Activated CD8-positive, alpha-beta T cell treated with anti-CD3 and anti-CD28 coated beads, Interleukin-2, amount 10 ng/mL, durations not matched to agents 7 days and 5 days (primary cell): Measurements from ENCODE around the gene NAA60. TPM values are rescaled to one million over a fixed set of nuclear protein-coding genes. Genes with fewer than 3 reads are reported as not detected.

Source experiments
- ATAC-seq: fragments of 150-1000 bp; cut with Tn5 transposase; one replicate; pipeline ENCODE4 v1.10.0; 2021; ENCODE audit warnings: moderate library complexity
- CTCF ChIA-PET: fragments of 350-600 bp; sonication (Branson Sonifier 250); formaldehyde crosslinking; loops from one replicate; lab custom pipeline; 2021; ENCODE audit warnings: antibody characterized with exemption; lab: Charles Lee
- POLR2A ChIA-PET: fragments of 350-600 bp; sonication (Branson Sonifier 250); formaldehyde crosslinking; loops from one replicate; lab custom pipeline; 2021; ENCODE audit warnings: antibody characterized with exemption; lab: Charles Lee
- DNase-seq: peaks from one replicate; pipeline ENCODE4 v3.0.0-alpha.2; 2020
- H3K27ac Mint-ChIP-seq: one replicate; pipeline ENCODE4 v1.8.0; 2021; ENCODE audit warnings: mild to moderate bottlenecking, mixed read lengths
- H3K27me3 Mint-ChIP-seq: one replicate; pipeline ENCODE4 v1.8.0; 2021; ENCODE audit warnings: low read depth, mixed read lengths
- H3K36me3 Mint-ChIP-seq: one replicate; pipeline ENCODE4 v1.8.0; 2021; ENCODE audit warnings: low read depth, mixed read lengths
- H3K4me1 Mint-ChIP-seq: one replicate; pipeline ENCODE4 v1.8.0; 2021; ENCODE audit warnings: low read depth, mixed read lengths
- H3K4me3 Mint-ChIP-seq: one replicate; pipeline ENCODE4 v1.8.0; 2021; ENCODE audit warnings: mild to moderate bottlenecking, mixed read lengths
- H3K9me3 Mint-ChIP-seq: one replicate; pipeline ENCODE4 v1.8.0; 2022; ENCODE audit warnings: mixed read lengths; ENCODE audit not compliant: insufficient read depth
- total RNA-seq, 2 experiments: library from RNA; stranded (reverse); gene quantifications; one replicate each; pipeline ENCODE4 v1.2.3, GENCODE V29; 2021

Gene NAA60
- total RNA-seq, 2 experiments from 2014 or later = 46.3 to 49.0 TPM

DNA sequence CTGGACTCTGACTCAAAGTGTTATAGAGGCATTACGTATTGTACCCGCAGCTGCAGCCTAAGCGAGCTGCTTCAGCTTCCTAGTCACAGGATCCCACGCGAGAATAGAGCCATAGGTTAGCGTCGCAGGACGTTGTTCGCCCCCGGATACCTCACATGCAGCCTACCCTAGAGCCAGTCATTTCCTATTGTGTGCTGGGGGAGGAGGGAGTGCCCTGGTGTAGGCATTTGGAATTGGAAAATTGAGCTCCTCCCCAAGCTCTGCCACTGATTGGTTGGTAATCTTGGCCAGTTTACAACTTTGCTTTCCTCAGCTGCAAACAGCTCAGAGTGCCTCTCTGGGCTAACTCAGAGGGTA lies 530 bp downstream of the NAA60 start:
- ATAC-seq (peak; percentile 75), DNase-seq (peak; percentile 64)
- Mint-ChIP-seq H3K27me3 (no peaks in the 10 kb centered on the region), H3K4me1 (peaks cover 22% of the 10 kb centered on the region), H3K27ac (peak overlapping the region; percentile 96), H3K9me3 (peaks cover 12% of the 10 kb centered on the region), H3K36me3 (peaks cover 52% of the 10 kb centered on the region), H3K4me3 (peak overlapping the region; percentile 95)
- CTCF ChIA-PET = interaction anchor here (0.9 to 1.8 kb wide), 7 partner anchors 11 to 294 kb away, joined by 3 to 8 read pairs (median 4); no protein-coding TSS in a partner anchor
- POLR2A ChIA-PET = interaction anchor here (0.7 to 2.4 kb wide), 10 partner anchors 9 to 234 kb away, joined by 3 to 26 read pairs (median 4); partner anchors contain the start of genes CLUAP1, ZNF174, ZNF263 and ZSCAN32

DNA sequence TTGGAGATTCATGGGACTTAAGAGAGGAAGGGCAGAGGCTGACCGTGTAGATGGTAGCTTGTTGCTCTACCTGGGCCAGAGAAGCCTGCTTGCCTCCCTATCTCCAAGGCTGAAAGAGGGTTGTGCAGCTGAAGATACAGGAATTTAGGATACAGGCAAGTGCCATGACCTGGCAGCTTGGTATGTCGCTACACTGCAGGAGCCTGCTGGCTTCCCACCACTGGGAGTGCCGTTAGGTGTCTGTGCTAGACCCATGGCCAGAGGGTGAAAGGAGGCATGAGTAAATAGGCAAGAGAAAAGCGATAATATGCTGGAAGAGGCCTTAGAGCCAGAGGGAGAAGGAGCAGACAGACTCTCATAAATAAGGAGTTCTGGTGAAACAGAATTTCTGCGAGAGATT lies 10.6 kb downstream of the NAA60 start:
- H3K36me3 Mint-ChIP-seq = peaks cover 26% of the 10 kb centered on the region
- no peak for DNase-seq
- ChIA-PET POLR2A (interaction anchor here (0.5 kb wide), 1 partner anchor 139 kb away, joined by 3 read pairs; no protein-coding TSS in a partner anchor), CTCF (interaction anchor here (1.2 kb wide), 1 partner anchor 23 kb away, joined by 3 read pairs; no protein-coding TSS in a partner anchor)
- no peak overlapping the region for H3K27ac Mint-ChIP-seq
- H3K27me3 Mint-ChIP-seq = no peaks in the 10 kb centered on the region
- H3K9me3 Mint-ChIP-seq = no peaks in the 10 kb centered on the region
- H3K4me1 Mint-ChIP-seq = peaks cover 29% of the 10 kb centered on the region
- H3K4me3 Mint-ChIP-seq = no peak overlapping the region
- no peak for ATAC-seq

DNA sequence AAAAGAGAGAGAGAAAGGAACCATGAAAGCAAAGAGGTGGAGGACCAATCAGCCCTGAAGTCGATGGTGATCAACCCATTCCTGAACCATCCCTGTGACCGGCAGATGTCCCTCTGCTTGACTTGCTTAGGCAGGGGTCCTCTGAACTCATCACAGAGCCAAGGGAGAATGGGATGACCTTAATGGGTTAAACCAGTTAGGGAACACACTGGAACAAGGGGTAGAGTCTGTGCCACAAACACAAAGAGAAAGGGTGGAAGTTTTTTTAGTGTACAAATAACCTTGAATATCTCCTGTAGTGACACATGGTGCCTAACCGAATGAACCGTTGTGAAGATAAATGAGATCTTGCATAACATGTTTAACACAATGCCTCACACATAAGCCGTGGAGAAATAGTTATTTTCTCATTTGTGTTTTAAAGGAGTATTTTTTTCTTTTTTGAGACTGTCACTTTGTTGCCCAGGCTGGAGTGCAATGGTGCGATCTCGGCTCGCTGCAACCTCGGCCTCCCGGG lies 11.2 kb downstream of the NAA60 start:
- H3K27me3 Mint-ChIP-seq = no peaks in the 10 kb centered on the region
- peaks cover 25% of the 10 kb centered on the region for H3K36me3 Mint-ChIP-seq
- H3K27ac Mint-ChIP-seq = no peak overlapping the region
- CTCF ChIA-PET = interaction anchor here (1.2 kb wide), 1 partner anchor 23 kb away, joined by 3 read pairs; no protein-coding TSS in a partner anchor
- H3K9me3 Mint-ChIP-seq = no peaks in the 10 kb centered on the region
- peaks cover 35% of the 10 kb centered on the region for H3K4me1 Mint-ChIP-seq
- POLR2A ChIA-PET = interaction anchor here (0.5 kb wide), 1 partner anchor 138 kb away, joined by 3 read pairs; no protein-coding TSS in a partner anchor
- H3K4me3 Mint-ChIP-seq = no peak overlapping the region
- no peak for DNase-seq
- ATAC-seq = no peak

DNA sequence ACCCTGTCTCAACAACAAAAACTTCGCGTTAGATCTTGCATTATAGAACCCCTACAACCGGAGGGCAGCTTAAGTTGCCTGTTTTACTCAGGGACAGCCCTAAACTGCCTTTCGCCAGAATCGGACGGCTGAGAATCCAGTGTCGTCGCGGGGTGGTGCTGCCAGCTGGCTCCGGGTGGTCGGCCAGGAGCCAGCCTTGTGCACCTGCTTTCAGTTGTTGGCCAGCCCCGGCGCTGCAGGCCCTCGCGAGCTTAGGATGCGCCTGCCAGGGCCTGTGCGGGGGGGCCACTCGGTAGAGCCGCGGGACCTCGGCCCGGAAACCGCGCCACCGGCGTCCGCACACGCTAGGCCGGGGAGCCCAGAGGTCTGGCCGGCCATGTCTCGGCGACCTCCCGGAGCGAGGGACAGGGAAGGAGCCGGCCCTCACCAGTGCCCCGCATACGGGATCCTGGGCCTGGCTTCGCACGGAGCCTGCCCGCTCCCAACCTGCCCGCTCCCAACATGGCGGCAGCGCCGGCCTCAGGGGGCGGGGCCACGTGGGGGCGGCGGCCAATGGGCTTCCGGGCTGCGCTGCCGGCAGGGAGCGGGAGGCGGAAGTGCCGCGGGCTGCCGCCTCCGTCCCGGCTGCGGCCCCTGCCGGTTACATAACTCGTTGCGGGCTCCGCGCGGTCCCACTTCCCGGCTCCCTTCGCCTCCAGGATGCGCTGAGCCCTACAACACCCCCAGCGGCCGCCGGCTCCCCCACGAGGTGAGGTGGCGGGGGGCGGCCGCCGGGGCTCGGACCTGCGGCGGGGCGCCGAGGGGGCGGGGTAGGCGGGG lies 14.2 kb downstream of the NAA60 start:
- ATAC-seq = peak; percentile 89
- H3K9me3 Mint-ChIP-seq = no peaks in the 10 kb centered on the region
- no peaks in the 10 kb centered on the region for H3K27me3 Mint-ChIP-seq
- ChIA-PET CTCF (interaction anchor here (0.7 to 1.2 kb wide), 8 partner anchors 9 to 399 kb away, joined by 3 to 8 read pairs (median 3); partner anchors contain the start of genes NAA60, ZNF174, ZNF213 and ZNF597), POLR2A (interaction anchor here (0.5 to 1.9 kb wide), 13 partner anchors 12 to 242 kb away, joined by 3 to 16 read pairs (median 4); partner anchors contain the start of genes CLUAP1, NAA60, ZNF174 and ZNF263)
- DNase-seq = peak; percentile 89
- H3K4me3 Mint-ChIP-seq = peak overlapping the region; percentile 80
- peaks cover 16% of the 10 kb centered on the region for H3K36me3 Mint-ChIP-seq
- H3K27ac Mint-ChIP-seq = peak overlapping the region; percentile 87
- H3K4me1 Mint-ChIP-seq = peaks cover 48% of the 10 kb centered on the region

DNA sequence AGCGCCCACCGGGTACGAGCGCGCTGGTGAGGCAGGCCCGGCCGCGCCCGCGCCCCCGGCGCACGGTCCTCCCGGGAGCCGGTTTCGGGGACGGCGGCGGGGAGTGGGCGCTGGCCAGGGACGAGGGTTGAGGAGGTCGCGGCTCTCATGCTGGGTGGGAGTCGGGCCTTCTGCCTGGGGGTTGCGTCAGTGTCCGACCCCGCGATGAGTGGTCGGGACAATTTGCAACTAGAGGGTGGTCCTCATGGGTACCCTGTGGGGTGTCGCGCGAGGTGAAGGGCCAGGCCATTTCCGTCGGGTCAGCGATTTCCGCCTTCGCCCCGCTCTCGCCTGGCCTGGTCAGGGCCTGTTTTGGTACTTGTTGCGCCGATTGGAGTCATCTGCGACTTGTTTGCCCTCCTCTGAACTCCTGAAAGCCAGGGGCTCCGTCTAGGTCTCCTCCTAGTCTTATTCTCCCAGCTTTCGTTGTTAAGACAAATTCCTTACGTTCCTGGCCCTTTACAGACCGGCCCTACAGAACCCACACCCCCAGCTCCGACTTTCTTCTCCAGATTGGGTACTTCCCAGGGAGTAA lies 14.9 kb downstream of the NAA60 start:
- Mint-ChIP-seq H3K4me3 (peak overlapping the region; percentile 73), H3K9me3 (no peaks in the 10 kb centered on the region), H3K4me1 (peaks cover 48% of the 10 kb centered on the region), H3K27me3 (no peaks in the 10 kb centered on the region), H3K36me3 (peaks cover 16% of the 10 kb centered on the region), H3K27ac (peak overlapping the region; percentile 73)
- ATAC-seq (no peak), DNase-seq (peak; percentile 30)
- ChIA-PET POLR2A (interaction anchor here (1.1 kb wide), 1 partner anchor 57 kb away, joined by 4 read pairs; the partner anchor contains the start of genes ZNF174 and ZSCAN32), CTCF (interaction anchor here (1.0 kb wide), 1 partner anchor 45 kb away, joined by 3 read pairs; no protein-coding TSS in a partner anchor)

DNA sequence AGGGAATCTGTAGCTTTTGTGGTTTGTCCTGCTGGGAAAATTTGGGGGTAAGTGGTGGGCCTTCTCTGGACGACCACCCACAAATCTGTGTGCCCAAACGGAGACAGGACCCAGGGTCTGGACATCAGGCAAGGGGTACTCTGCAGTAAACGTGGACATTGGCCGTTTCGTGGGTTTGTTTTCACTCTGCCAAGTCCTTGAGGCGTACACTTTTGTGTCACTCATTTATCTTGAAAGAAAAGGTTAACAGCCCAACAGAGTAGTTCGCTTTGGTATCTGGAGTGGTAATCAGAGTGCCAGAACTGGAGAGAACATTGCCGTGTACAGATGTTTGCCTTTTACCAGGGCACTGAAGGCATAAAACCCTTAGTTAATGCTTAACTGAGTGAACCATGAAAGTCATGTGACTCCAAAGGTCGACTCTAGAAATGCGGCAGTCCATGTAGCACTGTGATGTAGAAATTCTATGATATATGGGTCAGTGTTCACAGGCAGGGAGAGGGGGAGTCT lies 15.4 kb downstream of the NAA60 start:
- DNase-seq = peak; percentile 34
- ATAC-seq = peak; percentile 7
- ChIA-PET CTCF (interaction anchor here (1.0 to 1.6 kb wide), 2 partner anchors 45 to 270 kb away, joined by 3 read pairs; no protein-coding TSS in a partner anchor), POLR2A (interaction anchor here (1.1 to 1.7 kb wide), 2 partner anchors 58 to 176 kb away, joined by 4 read pairs; partner anchors contain the start of genes ZNF174 and ZSCAN32)
- Mint-ChIP-seq H3K4me1 (peaks cover 52% of the 10 kb centered on the region), H3K4me3 (peak overlapping the region; percentile 73), H3K9me3 (no peaks in the 10 kb centered on the region), H3K36me3 (peaks cover 16% of the 10 kb centered on the region), H3K27me3 (no peaks in the 10 kb centered on the region), H3K27ac (peak overlapping the region; percentile 73)

DNA sequence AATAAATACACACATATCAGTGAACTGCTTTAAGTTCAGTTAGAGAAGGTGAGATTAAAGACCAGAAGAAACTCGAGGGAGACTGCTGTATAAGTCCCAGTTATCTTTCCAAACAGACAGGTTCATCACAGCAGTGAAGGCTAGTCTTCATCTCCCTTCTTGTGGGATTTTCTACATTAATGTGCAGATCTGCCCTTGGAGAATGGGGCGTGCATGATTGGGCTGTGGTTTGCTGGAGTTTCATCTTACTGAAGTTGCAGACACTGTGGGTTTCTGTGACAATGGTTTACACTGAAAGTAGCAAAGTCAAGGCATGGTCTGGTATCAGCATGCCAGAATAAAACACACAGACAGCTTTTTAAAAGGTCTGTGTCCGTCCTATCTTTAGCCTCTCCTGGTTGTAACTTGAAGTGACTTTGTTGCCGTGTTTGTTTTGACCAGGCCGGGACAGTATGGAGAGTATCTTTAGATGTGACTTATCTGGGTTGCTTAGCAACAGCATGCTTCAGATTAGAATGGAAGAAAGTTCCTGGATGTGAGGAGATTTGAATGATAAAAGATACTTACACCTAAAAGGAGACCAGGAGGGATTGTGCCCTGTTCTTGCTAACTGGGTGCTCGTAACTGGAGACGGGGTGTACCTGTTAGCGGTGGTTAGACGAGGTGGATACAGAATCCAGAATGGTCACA lies 16.1 kb downstream of the NAA60 start:
- DNase-seq = peak; percentile 57
- CTCF ChIA-PET = interaction anchor here (0.7 to 1.6 kb wide), 3 partner anchors 271 to 330 kb away, joined by 3 to 4 read pairs (median 3); no protein-coding TSS in a partner anchor
- H3K9me3 Mint-ChIP-seq = no peaks in the 10 kb centered on the region
- H3K4me1 Mint-ChIP-seq = peaks cover 59% of the 10 kb centered on the region
- H3K27ac Mint-ChIP-seq = peak overlapping the region; percentile 73
- ATAC-seq = peak; percentile 40
- POLR2A ChIA-PET = interaction anchor here (1.1 to 1.7 kb wide), 2 partner anchors 16 to 177 kb away, joined by 4 to 5 read pairs; partner anchors contain the start of genes NAA60 and ZNF597
- peak overlapping the region; percentile 73 for H3K4me3 Mint-ChIP-seq
- H3K27me3 Mint-ChIP-seq = no peaks in the 10 kb centered on the region
- H3K36me3 Mint-ChIP-seq = peaks cover 18% of the 10 kb centered on the region

DNA sequence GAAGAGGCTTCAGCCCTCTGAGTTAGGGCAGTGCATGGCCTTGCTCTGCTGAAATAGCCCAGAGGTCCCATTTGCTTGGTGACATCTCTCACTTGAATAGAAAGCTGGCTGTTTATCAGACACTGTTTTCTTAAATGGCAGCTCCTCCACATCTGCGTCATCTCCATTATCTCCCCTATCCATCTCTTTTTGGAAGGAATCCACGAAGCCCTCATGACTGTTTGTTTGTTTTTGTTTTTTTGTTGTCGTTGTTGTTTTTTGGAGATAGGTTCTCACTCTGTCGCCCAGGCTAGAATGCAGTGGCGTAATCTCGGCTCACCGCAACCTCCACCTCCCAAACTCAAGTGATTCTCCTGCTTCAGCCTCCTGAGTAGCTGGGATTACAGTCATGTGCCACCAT lies 16.6 kb downstream of the NAA60 start:
- Mint-ChIP-seq H3K36me3 (peaks cover 18% of the 10 kb centered on the region), H3K4me3 (peak overlapping the region; percentile 73), H3K4me1 (peaks cover 59% of the 10 kb centered on the region), H3K9me3 (no peaks in the 10 kb centered on the region), H3K27me3 (no peaks in the 10 kb centered on the region), H3K27ac (peak overlapping the region; percentile 67)
- CTCF ChIA-PET = interaction anchor here (0.7 to 1.6 kb wide), 3 partner anchors 271 to 330 kb away, joined by 3 to 4 read pairs (median 3); no protein-coding TSS in a partner anchor
- no peak for ATAC-seq
- no peak for DNase-seq
- POLR2A ChIA-PET = interaction anchor here (1.1 to 1.7 kb wide), 3 partner anchors 16 to 178 kb away, joined by 4 to 5 read pairs (median 4); partner anchors contain the start of genes NAA60 and ZNF597

DNA sequence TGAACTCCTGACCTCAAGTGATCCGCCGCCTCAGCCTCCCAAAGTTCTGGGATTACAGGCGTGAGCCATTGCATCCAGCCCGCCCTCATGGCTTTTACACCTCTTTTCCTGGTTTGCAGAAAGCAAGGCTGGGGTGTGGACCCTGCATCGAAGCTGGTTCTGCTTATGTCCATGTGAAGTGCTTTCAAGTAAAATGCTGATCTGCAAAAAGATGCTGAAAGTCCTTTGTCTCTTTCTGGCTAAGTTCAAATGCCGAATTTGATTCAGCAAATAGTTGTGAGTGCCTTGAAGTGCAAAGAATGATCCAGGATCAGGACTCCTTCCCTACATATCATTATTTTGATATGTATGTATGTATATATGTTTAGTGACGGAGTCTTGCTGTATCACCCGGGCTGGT lies 17.1 kb downstream of the NAA60 start:
- no peaks in the 10 kb centered on the region for H3K9me3 Mint-ChIP-seq
- DNase-seq = no peak
- H3K4me1 Mint-ChIP-seq = peaks cover 64% of the 10 kb centered on the region
- peak overlapping the region; percentile 12 for H3K4me3 Mint-ChIP-seq
- H3K27me3 Mint-ChIP-seq = no peaks in the 10 kb centered on the region
- ATAC-seq = no peak
- peaks cover 23% of the 10 kb centered on the region for H3K36me3 Mint-ChIP-seq
- POLR2A ChIA-PET = interaction anchor here (0.9 to 1.7 kb wide), 4 partner anchors 17 to 178 kb away, joined by 3 to 5 read pairs (median 4); partner anchors contain the start of genes NAA60 and ZNF597
- H3K27ac Mint-ChIP-seq = peak overlapping the region; percentile 81
- CTCF ChIA-PET = interaction anchor here (0.7 to 1.6 kb wide), 4 partner anchors 272 to 331 kb away, joined by 3 to 12 read pairs (median 4); no protein-coding TSS in a partner anchor

DNA sequence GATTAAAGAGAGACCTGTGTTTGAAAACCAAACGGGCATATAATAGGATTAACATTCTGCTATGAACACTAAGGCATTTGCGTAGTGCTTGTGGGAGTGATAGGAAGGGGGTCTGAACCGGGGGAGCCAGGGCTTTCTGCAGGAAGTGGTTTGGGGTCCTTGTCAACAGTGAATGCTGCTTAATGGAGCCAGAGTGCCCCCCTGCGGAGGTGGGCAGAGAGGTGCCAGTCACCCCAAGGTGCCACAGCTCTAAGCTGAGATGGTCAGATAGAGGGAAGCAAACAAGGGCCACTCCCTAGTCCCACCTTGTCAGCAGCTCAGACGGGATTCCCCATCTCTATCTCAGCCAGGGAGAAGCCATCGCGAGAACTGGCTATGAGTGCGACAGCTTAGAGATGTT lies 17.7 kb downstream of the NAA60 start:
- H3K9me3 Mint-ChIP-seq = no peaks in the 10 kb centered on the region
- no peaks in the 10 kb centered on the region for H3K27me3 Mint-ChIP-seq
- peaks cover 27% of the 10 kb centered on the region for H3K36me3 Mint-ChIP-seq
- no peak for ATAC-seq
- H3K4me1 Mint-ChIP-seq = peaks cover 63% of the 10 kb centered on the region
- ChIA-PET POLR2A (interaction anchor here (0.9 to 1.1 kb wide), 3 partner anchors 61 to 151 kb away, joined by 3 to 4 read pairs (median 3); no protein-coding TSS in a partner anchor), CTCF (interaction anchor here (0.6 to 1.4 kb wide), 10 partner anchors 9 to 365 kb away, joined by 3 to 12 read pairs (median 4); no protein-coding TSS in a partner anchor)
- peak overlapping the region; percentile 12 for H3K4me3 Mint-ChIP-seq
- peak overlapping the region; percentile 81 for H3K27ac Mint-ChIP-seq
- peak; percentile 64 for DNase-seq
